HG03558 (cell line): Measurements from ENCODE around the gene STARD3NL.
"Not testable (repeated sequence)": the region's sequence is repeated elsewhere in the genome, so short reads cannot be mapped to it uniquely, and the experiment has no call there.

ENCODE experiments used
- ATAC-seq: cut with Tn5 transposase; IDR thresholded peaks from one replicate; pipeline ENCODE4 v1.9.1; 2021; ENCODE audit warnings: moderate number of reproducible peaks; ENCODE audit not compliant: unreplicated experiment; ENCODE audit errors: extremely low read depth

The STARD3NL gene

DNA sequence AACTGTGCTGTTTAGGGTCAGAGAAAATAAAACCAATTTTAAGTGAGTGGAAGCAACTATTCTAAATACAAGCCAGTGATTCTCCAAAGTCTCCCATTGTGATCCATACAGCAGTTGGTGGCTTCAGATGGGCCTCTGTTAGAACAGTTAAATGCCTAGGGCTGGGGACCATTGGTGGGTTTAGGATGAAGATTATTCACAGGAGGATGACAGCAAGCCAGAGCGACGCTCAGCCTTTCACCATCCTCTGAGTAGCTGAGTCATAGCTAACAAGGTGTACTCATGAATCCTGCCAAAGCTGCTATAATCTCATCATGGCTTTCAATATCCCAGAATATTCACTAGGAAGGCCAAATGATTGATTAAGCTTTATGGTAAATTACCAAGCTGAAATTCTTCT is 39.6 kb downstream of the STARD3NL start:
- ATAC-seq = no peak

GRCh38 chr7:38220452-38220851 is 42.4 kb downstream of the STARD3NL start:
- ATAC-seq = no peak

- no peak for ATAC-seq
These were observed 44.5 kb downstream of the STARD3NL start for GRCh38 chr7:38222481-38223096.

- no peak for ATAC-seq
These were observed 45.3 kb downstream of the STARD3NL start for GRCh38 chr7:38223306-38223705.

DNA sequence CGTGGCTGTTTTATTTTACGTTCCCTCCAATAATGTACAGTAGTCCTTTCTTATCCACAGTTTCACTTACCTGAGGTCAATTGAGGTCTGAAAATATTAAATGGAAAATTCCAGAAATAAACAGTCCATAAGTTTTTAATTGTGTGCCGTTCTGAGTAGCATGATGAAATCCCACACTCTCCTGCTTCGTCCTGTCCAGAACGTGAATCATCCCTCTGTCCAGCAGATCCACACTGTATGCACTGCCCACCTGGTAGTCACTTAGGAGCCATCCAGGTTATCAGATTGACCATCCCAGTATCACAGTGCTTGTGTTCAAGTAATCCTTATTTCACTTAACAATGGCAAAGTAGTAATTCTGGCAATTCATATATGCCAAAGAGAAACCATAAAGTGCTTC is 46.3 kb downstream of the STARD3NL start:
- no peak for ATAC-seq

GRCh38 chr7:38229386-38229785 is 51.3 kb downstream of the STARD3NL start:
- no peak for ATAC-seq

DNA sequence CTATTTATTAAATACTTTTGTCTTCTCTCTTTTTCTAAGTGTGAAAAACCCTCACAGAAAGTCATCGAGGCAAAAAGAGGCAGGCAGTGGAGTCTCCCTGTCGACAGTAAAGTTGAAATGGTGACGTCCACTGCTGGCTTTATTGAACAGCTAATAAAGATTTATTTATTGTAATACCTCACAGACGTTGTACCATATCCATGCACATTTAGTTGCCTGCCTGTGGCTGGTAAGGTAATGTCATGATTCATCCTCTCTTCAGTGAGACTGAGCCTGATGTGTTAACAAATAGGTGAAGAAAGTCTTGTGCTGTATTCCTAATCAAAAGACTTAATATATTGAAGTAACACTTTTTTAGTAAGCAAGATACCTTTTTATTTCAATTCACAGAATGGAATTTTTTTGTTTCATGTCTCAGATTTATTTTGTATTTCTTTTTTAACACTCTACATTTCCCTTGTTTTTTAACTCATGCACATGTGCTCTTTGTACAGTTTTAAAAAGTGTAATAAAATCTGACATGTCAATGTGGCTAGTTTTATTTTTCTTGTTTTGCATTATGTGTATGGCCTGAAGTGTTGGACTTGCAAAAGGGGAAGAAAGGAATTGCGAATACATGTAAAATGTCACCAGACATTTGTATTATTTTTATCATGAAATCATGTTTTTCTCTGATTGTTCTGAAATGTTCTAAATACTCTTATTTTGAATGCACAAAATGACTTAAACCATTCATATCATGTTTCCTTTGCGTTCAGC is 52.0 kb downstream of the STARD3NL start:
- no peak for ATAC-seq

DNA sequence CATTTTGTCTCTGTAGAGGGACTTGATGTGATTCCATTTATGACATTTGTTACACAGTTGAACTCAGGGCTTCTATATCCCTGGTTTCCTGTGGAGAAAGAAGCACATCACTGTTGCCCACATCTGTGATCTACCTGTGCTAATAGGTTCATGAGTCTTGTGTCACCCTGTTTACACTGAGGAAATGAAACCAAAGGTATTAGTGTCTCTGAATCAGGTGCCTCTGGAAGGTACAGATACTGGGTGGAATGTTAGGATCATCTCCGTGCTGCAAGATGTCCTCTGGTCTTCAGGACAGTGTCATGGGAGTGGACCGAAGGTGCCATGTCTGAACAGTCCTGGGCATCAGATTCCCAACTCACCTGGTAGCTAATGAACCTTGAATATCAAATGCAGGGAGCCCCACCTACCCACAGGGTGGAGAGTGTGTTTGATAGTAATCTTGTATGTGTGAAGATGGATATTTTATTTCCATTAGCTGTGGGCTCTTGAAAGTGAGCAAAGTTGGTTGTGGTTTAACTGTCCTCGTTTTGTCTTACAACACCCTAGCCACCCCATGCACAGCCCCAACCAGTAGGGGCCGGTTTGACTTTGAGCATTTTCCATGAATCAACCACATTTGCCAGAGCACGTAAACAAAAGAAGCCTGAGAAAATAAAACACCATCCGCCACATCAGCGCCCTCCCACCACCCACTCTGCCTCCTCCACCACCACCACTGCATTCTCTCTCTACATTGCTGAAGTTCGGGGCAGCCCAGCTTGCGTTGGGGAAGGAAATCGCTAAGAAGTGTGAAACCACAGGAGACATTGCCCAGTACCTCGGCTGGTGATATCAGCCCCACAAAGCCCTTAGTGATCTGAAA is 54.7 kb downstream of the STARD3NL start:
- ATAC-seq = no peak

DNA sequence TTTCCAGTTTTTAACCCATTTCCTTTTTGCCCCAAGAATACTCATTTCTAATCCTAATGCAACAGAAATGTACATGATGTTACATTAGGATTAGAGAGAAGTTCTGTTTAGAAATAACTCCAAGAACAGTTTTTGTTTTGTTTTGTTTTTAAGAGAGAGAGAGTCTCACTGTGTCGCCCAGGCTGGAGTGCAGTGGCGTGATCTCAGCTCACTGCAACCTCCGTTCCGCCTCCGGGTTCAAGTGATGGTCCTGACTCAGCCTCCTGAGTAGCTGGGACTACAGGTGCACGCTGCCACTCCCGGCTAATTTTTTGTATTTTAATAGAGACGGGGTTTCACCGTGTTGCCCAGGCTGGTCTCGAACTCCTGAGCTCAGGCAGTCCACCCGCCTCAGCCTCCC is 56.7 kb downstream of the STARD3NL start:
- ATAC-seq = not testable (repeated sequence)

- no peak for ATAC-seq
These were observed 57.6 kb downstream of the STARD3NL start for GRCh38 chr7:38235606-38236005.

DNA sequence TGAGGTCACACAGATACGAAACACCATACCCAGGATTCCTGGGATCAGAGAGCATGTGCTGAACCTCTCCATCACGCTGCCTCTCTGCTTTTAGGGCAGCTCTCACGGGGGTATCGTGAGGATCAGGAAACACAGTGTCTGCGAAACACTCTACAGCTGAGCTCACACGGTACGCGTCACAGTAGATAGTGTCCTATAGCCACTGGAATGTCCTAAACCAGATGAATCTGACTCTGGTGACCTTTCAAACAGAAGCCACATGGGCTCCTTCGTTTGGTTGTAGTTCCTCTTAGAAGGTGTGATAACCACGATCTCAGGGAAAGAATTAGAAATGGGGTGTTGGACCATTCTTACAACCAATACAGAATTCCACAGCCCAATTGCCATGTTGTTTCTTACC is 61.1 kb downstream of the STARD3NL start:
- not testable (repeated sequence) for ATAC-seq

- no peak for ATAC-seq
These were observed 63.0 kb downstream of the STARD3NL start for GRCh38 chr7:38241071-38241470.

GRCh38 chr7:38242814-38243213 is 64.8 kb downstream of the STARD3NL start:
- no peak for ATAC-seq

- ATAC-seq = not testable (repeated sequence)
These were observed 65.3 kb downstream of the STARD3NL start for GRCh38 chr7:38243345-38243744.

GRCh38 chr7:38244516-38244915 is 66.5 kb downstream of the STARD3NL start:
- ATAC-seq = no peak

DNA sequence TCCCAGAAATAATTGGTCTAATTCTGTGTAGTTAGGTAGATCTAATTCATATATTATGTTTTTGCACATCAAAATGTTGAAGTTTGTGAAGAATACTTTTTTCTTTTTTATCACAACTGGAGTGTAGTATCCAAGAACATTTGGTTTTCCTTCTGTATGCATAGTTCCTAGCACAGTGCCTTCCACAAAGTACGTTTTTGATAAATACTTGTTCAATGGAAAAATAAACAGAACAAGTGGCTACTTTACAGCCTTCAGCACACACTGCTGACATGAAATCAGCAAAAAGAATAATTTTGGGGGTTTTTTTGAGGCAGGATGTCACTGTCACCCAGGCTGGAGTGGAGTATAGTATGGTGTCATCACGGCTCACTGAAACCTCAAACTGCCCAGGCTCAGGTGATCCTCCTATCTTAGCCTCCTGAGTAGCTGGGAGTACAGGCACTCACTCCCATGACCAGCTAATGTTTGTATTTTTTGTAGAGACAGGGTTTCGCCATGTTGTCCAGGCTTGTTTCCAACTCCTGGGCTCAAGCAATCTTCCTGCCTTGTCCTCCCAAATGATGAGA is 67.4 kb downstream of the STARD3NL start:
- ATAC-seq = no peak

DNA sequence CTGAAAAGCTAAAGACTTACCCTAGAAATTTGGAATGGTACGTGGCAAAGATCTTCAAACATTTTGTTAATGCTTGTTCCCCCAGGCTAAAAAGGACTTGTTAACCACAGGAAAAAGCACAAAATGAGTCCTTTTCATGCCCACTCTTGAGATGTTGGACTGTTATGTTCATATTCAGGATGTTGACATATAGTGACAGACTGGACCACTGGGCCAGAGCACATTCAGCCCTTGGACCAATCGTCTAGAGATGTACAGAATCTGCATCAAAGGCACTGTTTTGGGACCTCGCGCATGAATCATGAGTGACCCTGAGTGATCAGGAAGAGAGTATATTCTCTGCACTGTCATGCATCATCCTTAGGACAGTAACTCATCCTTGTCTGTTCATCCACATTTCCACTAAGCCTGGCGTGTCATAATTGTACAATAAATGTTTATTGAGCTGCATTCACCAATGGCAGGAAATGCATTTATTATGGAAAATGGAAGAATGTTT is 70.1 kb downstream of the STARD3NL start:
- no peak for ATAC-seq

- not testable (repeated sequence) for ATAC-seq
These were observed 71.8 kb downstream of the STARD3NL start for GRCh38 chr7:38249849-38250248.

DNA sequence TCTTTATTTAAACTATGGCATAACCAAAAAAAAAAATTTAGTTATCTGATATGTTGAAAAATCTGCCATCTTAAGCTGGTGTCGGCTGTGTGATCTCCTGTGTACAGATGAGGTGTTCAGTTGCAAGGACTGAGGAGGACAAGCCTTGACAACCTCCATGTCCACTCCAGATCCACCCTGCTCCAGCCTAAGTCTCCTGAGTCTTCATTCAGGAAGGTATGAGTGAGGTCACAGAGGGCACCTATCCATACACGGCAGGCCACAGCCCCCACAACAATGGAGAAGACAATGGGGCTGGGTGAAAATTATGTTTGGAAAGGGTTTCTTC is 79.3 kb downstream of the STARD3NL start:
- ATAC-seq = no peak

DNA sequence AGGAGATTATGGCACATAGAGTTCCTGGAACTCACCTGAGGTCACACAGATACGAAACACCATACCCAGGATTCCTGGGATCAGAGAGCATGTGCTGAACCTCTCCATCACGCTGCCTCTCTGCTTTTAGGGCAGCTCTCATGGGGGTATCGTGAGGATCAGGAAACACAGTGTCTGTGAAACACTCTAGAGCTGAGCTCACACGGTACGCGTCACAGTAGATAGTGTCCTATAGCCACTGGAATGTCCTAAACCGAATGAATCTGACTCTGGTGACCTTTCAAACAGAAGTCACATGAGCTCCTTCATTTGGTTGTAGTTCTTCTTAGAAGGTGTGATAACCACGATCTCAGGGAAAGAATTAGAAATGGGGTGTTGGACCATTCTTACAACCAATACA is 81.1 kb downstream of the STARD3NL start:
- ATAC-seq = not testable (repeated sequence)

DNA sequence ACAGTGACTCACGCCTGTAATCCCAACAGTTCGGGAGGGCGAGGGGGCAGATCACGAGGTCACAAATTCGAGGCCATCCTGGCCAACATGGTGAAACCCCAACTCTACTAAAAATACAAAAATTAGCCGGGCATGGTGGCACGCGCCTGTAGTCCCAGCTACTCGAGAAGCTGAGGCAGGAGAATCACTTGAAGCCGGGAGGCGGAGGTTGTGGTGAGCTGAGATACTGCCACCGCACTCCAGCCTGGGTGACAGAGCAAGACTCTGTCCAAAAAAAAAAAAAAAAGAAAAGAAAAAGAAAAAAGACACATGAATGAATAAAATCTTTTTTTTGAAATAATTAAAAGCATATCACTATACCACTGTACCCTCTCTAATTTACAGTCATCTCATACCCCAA is 83.6 kb downstream of the STARD3NL start:
- not testable (repeated sequence) for ATAC-seq
